ENCODE results near the gene CHRM1.
"Not testable (repeated sequence)": the region's sequence is repeated elsewhere in the genome, so short reads cannot be mapped to it uniquely, and the experiment has no call there.

DNA sequence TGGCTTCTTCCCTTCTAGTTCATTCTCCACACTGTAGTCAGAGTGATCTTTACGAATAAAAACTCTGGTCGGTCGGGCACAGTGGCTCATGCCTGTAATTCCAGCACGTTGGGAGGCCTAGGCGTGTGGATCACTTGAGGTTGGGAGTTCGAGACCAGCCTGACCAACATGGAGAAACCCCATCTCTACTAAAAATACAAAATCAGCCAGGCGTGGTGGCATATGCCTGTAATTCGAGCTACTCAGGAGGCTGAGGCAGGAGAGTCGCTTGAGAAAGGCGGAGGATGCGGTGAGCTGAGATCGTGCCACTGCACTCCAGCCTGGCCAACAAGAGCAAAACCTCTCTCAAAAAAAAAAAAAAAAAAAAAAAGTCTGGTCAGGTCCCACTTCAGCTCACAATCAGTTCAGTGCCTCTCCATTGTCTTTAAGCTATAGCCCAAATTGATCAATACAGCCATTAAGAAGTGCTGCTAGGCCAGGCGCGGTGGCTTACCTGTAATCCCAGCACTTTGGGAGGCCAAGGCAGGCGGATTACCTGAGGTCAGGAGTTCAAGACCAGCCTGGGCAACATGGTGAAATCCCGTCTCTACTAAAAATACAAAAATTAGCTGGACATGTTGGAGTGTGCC lies 59.5 kb downstream of the CHRM1 start:
- not testable (repeated sequence) for TF ChIP-seq CTCF (IDR thresholded peaks at IDR 0.05); ZFX (IDR thresholded peaks at IDR 0.05; ENCODE audit: borderline replicate concordance)

Data from 22Rv1 (cell line).